Measurements from ENCODE around the gene BARD1. TPM values are rescaled to one million over a fixed set of nuclear protein-coding genes. Genes with fewer than 3 reads are reported as not detected.

The BARD1 gene
- total RNA-seq, 1 donor from 2014 or later: 8.1 TPM

- no peak for DNase-seq
- no peak for TF ChIP-seq CTCF (IDR thresholded peaks at IDR 0.05; ENCODE audit: borderline replicate concordance)
- H3K36me3 ChIP-seq: peaks cover 29% of the 10 kb centered on the region
- H3K4me3 ChIP-seq: no peak overlapping the region
- H3K27ac ChIP-seq (replicated peaks): no peak overlapping the region
- intact Hi-C loops (cut with micrococcal nuclease): no loop called here
- peaks cover 5% of the 10 kb centered on the region for H3K9me3 ChIP-seq (replicated peaks)
- H3K27me3 ChIP-seq (ENCODE audit: low read depth): no peaks in the 10 kb centered on the region
- H3K4me1 ChIP-seq: peaks cover 16% of the 10 kb centered on the region
Observed at GRCh38 chr2:214772443-214773015, 37.0 kb downstream of the BARD1 start.

GRCh38 chr2:214765180-214765579, 44.3 kb downstream of the BARD1 start:
- H3K36me3 ChIP-seq: peaks cover 63% of the 10 kb centered on the region
- no peaks in the 10 kb centered on the region for H3K27me3 ChIP-seq (ENCODE audit: low read depth)
- no peak overlapping the region for H3K4me3 ChIP-seq
- H3K27ac ChIP-seq (replicated peaks): no peak overlapping the region
- H3K9me3 ChIP-seq (replicated peaks): no peaks in the 10 kb centered on the region
- TF ChIP-seq CTCF (IDR thresholded peaks at IDR 0.05; ENCODE audit: borderline replicate concordance): no peak
- intact Hi-C loops (cut with micrococcal nuclease): no loop called here
- no peak for DNase-seq
- H3K4me1 ChIP-seq: no peaks in the 10 kb centered on the region

- no peaks in the 10 kb centered on the region for H3K27me3 ChIP-seq (ENCODE audit: low read depth)
- H3K9me3 ChIP-seq (replicated peaks): no peaks in the 10 kb centered on the region
- H3K4me3 ChIP-seq: no peak overlapping the region
- no peak for TF ChIP-seq CTCF (IDR thresholded peaks at IDR 0.05; ENCODE audit: borderline replicate concordance)
- peaks cover 25% of the 10 kb centered on the region for H3K36me3 ChIP-seq
- DNase-seq: no peak
- intact Hi-C loops (cut with micrococcal nuclease): no loop called here
- no peak overlapping the region for H3K27ac ChIP-seq (replicated peaks)
- H3K4me1 ChIP-seq: peaks cover 4% of the 10 kb centered on the region
Observed at GRCh38 chr2:214753455-214753854, 56.0 kb downstream of the BARD1 start.

GRCh38 chr2:214750529-214750928, 59.0 kb downstream of the BARD1 start:
- peaks cover 10% of the 10 kb centered on the region for H3K4me1 ChIP-seq
- intact Hi-C loops (cut with micrococcal nuclease): no loop called here
- H3K9me3 ChIP-seq (replicated peaks): no peaks in the 10 kb centered on the region
- H3K36me3 ChIP-seq: peaks cover 20% of the 10 kb centered on the region
- H3K27me3 ChIP-seq (ENCODE audit: low read depth): no peaks in the 10 kb centered on the region
- H3K27ac ChIP-seq (replicated peaks): no peak overlapping the region
- TF ChIP-seq CTCF (IDR thresholded peaks at IDR 0.05; ENCODE audit: borderline replicate concordance): no peak
- DNase-seq: no peak
- H3K4me3 ChIP-seq: no peak overlapping the region

- H3K27ac ChIP-seq (replicated peaks): peak overlapping the region; percentile 21
- H3K36me3 ChIP-seq: peaks cover 35% of the 10 kb centered on the region
- intact Hi-C loops (cut with micrococcal nuclease): no loop called here
Observed at GRCh38 chr2:214747992-214748391, 61.5 kb downstream of the BARD1 start.

More at GRCh38 chr2:214747992-214748391, 61.5 kb downstream of the BARD1 start:
- H3K9me3 ChIP-seq (replicated peaks): no peaks in the 10 kb centered on the region
- no peak for TF ChIP-seq CTCF (IDR thresholded peaks at IDR 0.05; ENCODE audit: borderline replicate concordance)
- DNase-seq: no peak
- no peak overlapping the region for H3K4me3 ChIP-seq
- peaks cover 10% of the 10 kb centered on the region for H3K4me1 ChIP-seq
- no peaks in the 10 kb centered on the region for H3K27me3 ChIP-seq (ENCODE audit: low read depth)
